Panc1 (cell line): ENCODE measurements around the gene GPR137C. TPM values are rescaled to one million over a fixed set of nuclear protein-coding genes. Genes with fewer than 3 reads are reported as not detected.

Experiments used
- ATAC-seq: fragments of 200-7000 bp; cut with Tn5 transposase; 2 replicates; pipeline ENCODE4 v1.9.1; 2020; ENCODE audit warnings: mild to moderate bottlenecking, moderate library complexity
- BruUV-seq: library from RNA; stranded (reverse); fragments of 400-500 nt; replicated peaks from 2 replicates; lab custom pipeline; 2021; lab: Mats Ljungman, UMichigan
- CTCF ChIA-PET: fragments of 300-600 bp; sonication (Branson Sonifier 250); formaldehyde crosslinking; loops from one replicate; lab custom pipeline; 2022; ENCODE audit warnings: antibody characterized with exemption; lab: Charles Lee
- POLR2A ChIA-PET: fragments of 300-600 bp; sonication (Branson Sonifier 250); formaldehyde crosslinking; loops from one replicate; lab custom pipeline; 2022; ENCODE audit warnings: antibody characterized with exemption; lab: Charles Lee
- DNase-seq: peaks from one replicate; pipeline ENCODE4 v3.0.0-alpha.2; 2010; ENCODE audit warnings: low read depth, low spot score
- H3K27ac ChIP-seq: 2 replicates; pipeline ENCODE4 v1.5.1; 2011; ENCODE audit warnings: mild to moderate bottlenecking, low read length, inconsistent platforms
- H3K27me3 ChIP-seq: fragments of 200-500 bp; sonication (Bioruptor generic); 2 replicates; pipeline ENCODE4 v1.6.0; 2014; ENCODE audit warnings: low read length, inconsistent platforms; ENCODE audit not compliant: control insufficient read depth, insufficient read depth
- H3K36me3 ChIP-seq: fragments of 200-500 bp; sonication (Bioruptor generic); 2 replicates; pipeline ENCODE4 v1.5.1; 2014; ENCODE audit warnings: inconsistent platforms, mild to moderate bottlenecking, low read length, moderate library complexity; ENCODE audit not compliant: control insufficient read depth, insufficient read depth
- H3K4me1 ChIP-seq: 2 replicates; pipeline ENCODE4 v1.5.1; 2011; ENCODE audit warnings: inconsistent platforms, mild to moderate bottlenecking, low read length, moderate library complexity; ENCODE audit not compliant: control insufficient read depth, insufficient read depth
- H3K4me3 ChIP-seq, 2 experiments: 2 replicates each; pipeline ENCODE4 v1.5.1; 2011 to 2012; ENCODE audit warnings: low read depth in 2 of 2, low read length in 2 of 2, mild to moderate bottlenecking in 2 of 2, inconsistent platforms in 1 of 2, moderate library complexity in 1 of 2
- H3K9me3 ChIP-seq: fragments of 200-500 bp; sonication (Bioruptor generic); 2 replicates; pipeline ENCODE4 v1.5.1; 2014; ENCODE audit warnings: low read depth, mild to moderate bottlenecking, inconsistent platforms, low read length, moderate library complexity; ENCODE audit not compliant: control insufficient read depth, insufficient read depth
- POLR2AphosphoS5 ChIP-seq: IDR thresholded peaks from 2 replicates; pipeline ENCODE4 v1.6.1; 2012; ENCODE audit warnings: mild to moderate bottlenecking, low read depth, low read length, moderate library complexity
- REST ChIP-seq, 2 experiments: IDR thresholded peaks; 2 replicates each; pipeline ENCODE4 v1.6.1; 2011 to 2012; ENCODE audit warnings: low read depth in 2 of 2, control low read depth in 1 of 2, low read length in 1 of 2, mild to moderate bottlenecking in 1 of 2, moderate library complexity in 1 of 2; ENCODE audit not compliant: insufficient read depth in 1 of 2
- SIN3A ChIP-seq: IDR thresholded peaks from 2 replicates; pipeline ENCODE4 v1.6.1; 2012; ENCODE audit warnings: low read depth, mild to moderate bottlenecking, low read length, moderate library complexity, borderline replicate concordance; ENCODE audit not compliant: insufficient read depth
- TCF7L2 ChIP-seq: IDR thresholded peaks from 2 replicates; pipeline ENCODE4 v1.6.1; 2011; ENCODE audit warnings: mild to moderate bottlenecking, low read depth, low read length, inconsistent platforms
- in situ Hi-C: cut with HindIII; loops from 2 replicates; pipeline ENCODE4 v1.10.0; 2016; ENCODE audit warnings: low sequenced_read_pairs, low pct_unique_long_range_greater_than_20kb
- intact Hi-C: fragments of 100-400 bp; cut with micrococcal nuclease; formaldehyde crosslinking; loops from one replicate; pipeline ENCODE4 v1.10.0; 2022; ENCODE audit not compliant: unreplicated experiment
- total RNA-seq: library from RNA; stranded (reverse); gene quantifications from one replicate; pipeline ENCODE4 v1.2.1, GENCODE V29; 2021; ENCODE audit not compliant: unreplicated experiment
- TF ChIP-seq, protein P1 (sequence below): fragments of 450-650 bp; IDR thresholded peaks from 2 replicates; pipeline ENCODE4 v1.5.1; 2017; ENCODE audit warnings: mild to moderate bottlenecking

The GPR137C gene
- total RNA-seq, 1 experiment from 2014 or later, result 2.7 TPM

- DNase-seq, result no peak
- ATAC-seq, result no peak
- H3K27me3 ChIP-seq, result no peaks in the 10 kb centered on the region
- intact Hi-C loops (no loop called here), in situ Hi-C loops (no loop called here)
- ChIA-PET CTCF (no interaction called here), POLR2A (interaction anchor here (0.5 kb wide), 1 partner anchor 42 kb away, joined by 4 read pairs; no protein-coding TSS in a partner anchor)
- no peaks in the 10 kb centered on the region for H3K9me3 ChIP-seq
- no peak for TF ChIP-seq SIN3A
- TF ChIP-seq POLR2AphosphoS5, result no peak
- no peak for TF ChIP-seq REST (IDR thresholded peaks at IDR 0.05; ENCODE audit: insufficient read depth in 1 of 2, low read depth in 2 of 2, low read length in 1 of 2)
- TF ChIP-seq TCF7L2, result no peak
- TF ChIP-seq, protein P1, sequence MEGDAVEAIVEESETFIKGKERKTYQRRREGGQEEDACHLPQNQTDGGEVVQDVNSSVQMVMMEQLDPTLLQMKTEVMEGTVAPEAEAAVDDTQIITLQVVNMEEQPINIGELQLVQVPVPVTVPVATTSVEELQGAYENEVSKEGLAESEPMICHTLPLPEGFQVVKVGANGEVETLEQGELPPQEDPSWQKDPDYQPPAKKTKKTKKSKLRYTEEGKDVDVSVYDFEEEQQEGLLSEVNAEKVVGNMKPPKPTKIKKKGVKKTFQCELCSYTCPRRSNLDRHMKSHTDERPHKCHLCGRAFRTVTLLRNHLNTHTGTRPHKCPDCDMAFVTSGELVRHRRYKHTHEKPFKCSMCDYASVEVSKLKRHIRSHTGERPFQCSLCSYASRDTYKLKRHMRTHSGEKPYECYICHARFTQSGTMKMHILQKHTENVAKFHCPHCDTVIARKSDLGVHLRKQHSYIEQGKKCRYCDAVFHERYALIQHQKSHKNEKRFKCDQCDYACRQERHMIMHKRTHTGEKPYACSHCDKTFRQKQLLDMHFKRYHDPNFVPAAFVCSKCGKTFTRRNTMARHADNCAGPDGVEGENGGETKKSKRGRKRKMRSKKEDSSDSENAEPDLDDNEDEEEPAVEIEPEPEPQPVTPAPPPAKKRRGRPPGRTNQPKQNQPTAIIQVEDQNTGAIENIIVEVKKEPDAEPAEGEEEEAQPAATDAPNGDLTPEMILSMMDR, result no peak
- no TSS peak for BruUV-seq
- no peaks in the 10 kb centered on the region for H3K4me1 ChIP-seq
- H3K36me3 ChIP-seq, result no peaks in the 10 kb centered on the region; the same call in 1 of the 2 replicates
- H3K4me3 ChIP-seq, result no peak overlapping the region
- no peak overlapping the region for H3K27ac ChIP-seq
These were observed 38.4 kb upstream of the GPR137C start for GRCh38 chr14:52514046-52514811.

- Histone ChIP-seq H3K4me1 (no peaks in the 10 kb centered on the region), H3K27ac (no peak overlapping the region), H3K4me3 (no peak overlapping the region), H3K36me3 (no peaks in the 10 kb centered on the region), H3K27me3 (no peaks in the 10 kb centered on the region), H3K9me3 (no peaks in the 10 kb centered on the region)
- no TSS peak for BruUV-seq
- TF ChIP-seq REST (IDR thresholded peaks at IDR 0.05; ENCODE audit: insufficient read depth in 1 of 2, low read depth in 2 of 2, low read length in 1 of 2) (no peak), SIN3A (no peak), TCF7L2 (no peak), POLR2AphosphoS5 (no peak)
- TF ChIP-seq, protein P1, result no peak
- CTCF ChIA-PET, result no interaction called here
- intact Hi-C loops, result no loop called here
- POLR2A ChIA-PET, result no interaction called here
- no peak for ATAC-seq
- DNase-seq, result no peak
- in situ Hi-C loops, result no loop called here
These were observed 30.6 kb upstream of the GPR137C start for GRCh38 chr14:52522033-52522432.
